HCT116 (cell line): Measurements from ENCODE around the gene TMEM9. TPM values are rescaled to one million over a fixed set of nuclear protein-coding genes. Genes with fewer than 3 reads are reported as not detected.

Source experiments
- ATAC-seq: fragments of 200-7000 bp; cut with Tn5 transposase; 2 replicates; pipeline ENCODE4 v1.9.1; 2020; ENCODE audit warnings: mild to moderate bottlenecking, moderate library complexity
- BruUV-seq: library from RNA; stranded (reverse); fragments of 400-500 nt; replicated peaks from 2 replicates; lab custom pipeline; 2021; lab: Mats Ljungman, UMichigan
- CTCF ChIA-PET: fragments of 300-600 bp; sonication (Branson Sonifier 250); formaldehyde crosslinking; loops from one replicate; lab custom pipeline; 2021; ENCODE audit warnings: antibody characterized with exemption; lab: Charles Lee
- POLR2A ChIA-PET: fragments of 300-600, 350-600 bp; sonication (Branson Sonifier 250); formaldehyde crosslinking; loops from one replicate; lab custom pipeline; 2021; ENCODE audit warnings: antibody characterized with exemption; lab: Charles Lee
- RAD21 ChIA-PET, 2 experiments: fragments of 300-600 bp; sonication (Branson Sonifier 250); formaldehyde crosslinking; loops; one replicate each; lab custom pipeline; 2023; ENCODE audit warnings: low total read pairs in 2 of 2; ENCODE audit not compliant: uncharacterized antibody in 2 of 2, unreplicated experiment in 2 of 2, low non-redundant PET in 1 of 2; lab: Charles Lee
- DNase-seq: peaks from one replicate; pipeline ENCODE4 v3.0.0-alpha.2; 2010; ENCODE audit warnings: low read depth, low spot score
- H2AFZ ChIP-seq: fragments of 200-600 bp; shearing (Covaris generic), sonication (generic); 2 replicates; pipeline ENCODE4 v1.6.1; 2017; ENCODE audit warnings: low read depth, mixed run types, mixed read lengths, antibody characterized with exemption, low read length; ENCODE audit not compliant: poor library complexity, severe bottlenecking
- H3K27ac ChIP-seq: 2 replicates; pipeline ENCODE4 v1.5.1; 2012; ENCODE audit warnings: low read depth, low read length
- H3K27me3 ChIP-seq: fragments of 200-600 bp; sonication (generic); 2 replicates; pipeline ENCODE4 v1.6.1; 2016; ENCODE audit warnings: mixed run types, low read length, mixed read lengths; ENCODE audit not compliant: insufficient read depth
- H3K36me3 ChIP-seq, 2 experiments: fragments of 200-500 bp in 1 of 2; fragments of 200-600 bp in 1 of 2; sonication (Bioruptor generic) in 1 of 2; sonication (generic) in 1 of 2; 2 replicates each; pipeline versions ENCODE4 v1.5.1 to v1.6.1; 2014 to 2016; ENCODE audit warnings: low read length in 2 of 2, inconsistent platforms in 1 of 2, mixed read lengths in 1 of 2, mixed run types in 1 of 2; ENCODE audit not compliant: insufficient read depth in 2 of 2, control insufficient read depth in 1 of 2
- H3K4me1 ChIP-seq, 2 experiments: fragments of 200-600 bp in 1 of 2; sonication (generic) in 1 of 2; 2 replicates each; pipeline versions ENCODE4 v1.5.1 to v1.6.1; 2012 to 2017; ENCODE audit warnings: low read length in 2 of 2, inconsistent platforms in 1 of 2, mild to moderate bottlenecking in 1 of 2, mixed read lengths in 1 of 2, mixed run types in 1 of 2, moderate library complexity in 1 of 2; ENCODE audit not compliant: insufficient read depth in 2 of 2, control insufficient read depth in 1 of 2
- H3K4me2 ChIP-seq: fragments of 200-600 bp; sonication (generic); 2 replicates; pipeline ENCODE4 v1.6.1; 2017; ENCODE audit warnings: mixed run types, low read length, mixed read lengths
- H3K4me3 ChIP-seq, 2 experiments: fragments of 200-600 bp in 1 of 2; sonication (generic) in 1 of 2; replicated peaks in 1 of 2; 2 replicates each; pipeline ENCODE4 v1.5.1; 2011 to 2016; ENCODE audit warnings: low read length in 2 of 2, control low read depth in 1 of 2, low read depth in 1 of 2, mild to moderate bottlenecking in 1 of 2, mixed read lengths in 1 of 2, mixed run types in 1 of 2
- H3K79me2 ChIP-seq: fragments of 200-600 bp; sonication (generic); 2 replicates; pipeline ENCODE4 v1.6.1; 2017; ENCODE audit warnings: mild to moderate bottlenecking, mixed run types, low read length, moderate library complexity, mixed read lengths; ENCODE audit not compliant: insufficient read depth
- H3K9ac ChIP-seq: fragments of 200-600 bp; sonication (generic); 2 replicates; pipeline ENCODE4 v1.6.1; 2016; ENCODE audit warnings: low read length, mixed read lengths
- H3K9me2 ChIP-seq: fragments of 200-600 bp; sonication (generic), shearing (Covaris generic); 2 replicates; pipeline ENCODE4 v1.6.1; 2017; ENCODE audit warnings: mixed run types, mild to moderate bottlenecking, moderate library complexity; ENCODE audit not compliant: insufficient read depth
- H3K9me3 ChIP-seq, 2 experiments: fragments of 200-500 bp in 1 of 2; fragments of 200-600 bp in 1 of 2; sonication (Bioruptor generic) in 1 of 2; sonication (generic) in 1 of 2; 2 replicates each; pipeline ENCODE4 v1.6.1; 2014 to 2017; ENCODE audit warnings: low read length in 2 of 2, mixed read lengths in 2 of 2, inconsistent platforms in 1 of 2, low read depth in 1 of 2, mild to moderate bottlenecking in 1 of 2, mixed run types in 1 of 2, moderate library complexity in 1 of 2; ENCODE audit not compliant: control insufficient read depth in 1 of 2, insufficient read depth in 1 of 2
- H4K20me1 ChIP-seq: fragments of 200-600 bp; sonication (generic), shearing (Covaris generic); 2 replicates; pipeline ENCODE4 v1.6.1; 2017; ENCODE audit warnings: mixed run types, mild to moderate bottlenecking, moderate library complexity; ENCODE audit not compliant: insufficient read depth
- CBX3 ChIP-seq: IDR thresholded peaks from 2 replicates; pipeline ENCODE4 v1.6.1; 2012; ENCODE audit warnings: low read depth
- CEBPB ChIP-seq: IDR thresholded peaks from 2 replicates; pipeline ENCODE4 v1.6.1; 2012; ENCODE audit warnings: low read depth
- EZH2 ChIP-seq: fragments of 200-600 bp; sonication (generic); IDR thresholded peaks from 2 replicates; pipeline ENCODE4 v1.6.1; 2017; ENCODE audit warnings: antibody characterized with exemption, mixed run types
- EZH2phosphoT487 ChIP-seq: fragments of 200-600 bp; IDR thresholded peaks from 2 replicates; pipeline ENCODE4 v1.6.1; 2018; ENCODE audit warnings: antibody characterized with exemption, borderline replicate concordance
- JUND ChIP-seq: IDR thresholded peaks from 2 replicates; pipeline ENCODE4 v1.6.1; 2012
- POLR2A ChIP-seq: IDR thresholded peaks from 2 replicates; pipeline ENCODE4 v1.7.0; 2011; ENCODE audit warnings: borderline replicate concordance; ENCODE audit not compliant: insufficient read depth, insufficient read length; ENCODE audit errors: extremely low read depth
- RAD21 ChIP-seq: IDR thresholded peaks from 2 replicates; pipeline ENCODE4 v1.6.1; 2012; ENCODE audit warnings: low read depth, mild to moderate bottlenecking
- SRF ChIP-seq: IDR thresholded peaks from 2 replicates; pipeline ENCODE4 v1.6.1; 2012; ENCODE audit warnings: low read depth
- TCF7L2 ChIP-seq: IDR thresholded peaks from 2 replicates; pipeline ENCODE4 v1.7.0; 2011; ENCODE audit warnings: borderline replicate concordance, inconsistent platforms; ENCODE audit not compliant: insufficient read depth, insufficient read length; ENCODE audit errors: extremely low read depth
- YY1 ChIP-seq: IDR thresholded peaks from 2 replicates; pipeline ENCODE4 v1.6.1; 2011; ENCODE audit warnings: low read length, low read depth, moderate library complexity, mild to moderate bottlenecking; ENCODE audit not compliant: insufficient replicate concordance; ENCODE audit errors: extremely low read depth
- ZFX ChIP-seq: fragments of 450-650 bp; IDR thresholded peaks from 2 replicates; pipeline ENCODE4 v1.6.1; 2017
- ZNF274 ChIP-seq: fragments of 200-500 bp; sonication (Bioruptor generic); IDR thresholded peaks from 2 replicates; pipeline ENCODE4 v1.6.1; 2014; ENCODE audit warnings: mild to moderate bottlenecking, low read depth, low read length, inconsistent platforms
- intact Hi-C: fragments of 100-400 bp; cut with micrococcal nuclease; formaldehyde crosslinking; loops from 2 replicates; pipeline ENCODE4 v1.10.0; 2022
- total RNA-seq: library from RNA; stranded (reverse); gene quantifications from one replicate; pipeline ENCODE4 v1.2.1, GENCODE V29; 2021; ENCODE audit not compliant: unreplicated experiment
- TF ChIP-seq, protein P1 (sequence below): IDR thresholded peaks from 2 replicates; pipeline ENCODE4 v1.6.1; 2011; ENCODE audit warnings: mild to moderate bottlenecking, low read length, moderate library complexity; ENCODE audit not compliant: insufficient replicate concordance; ENCODE audit errors: extremely low read depth
- TF ChIP-seq, protein P2 (sequence below): IDR thresholded peaks from 2 replicates; pipeline ENCODE4 v1.6.1; 2012
- TF ChIP-seq, protein P3 (sequence below), 3 experiments: fragments of 200-600 bp in 1 of 3; sonication (generic) in 1 of 3; IDR thresholded peaks in 2 of 3; conservative IDR thresholded peaks in 1 of 3; 2 replicates each; pipeline ENCODE4 v1.5.1; 2012 to 2017; ENCODE audit warnings: low read depth in 2 of 3, low read length in 2 of 3, antibody characterized with exemption in 1 of 3, borderline replicate concordance in 1 of 3, control low read depth in 1 of 3, mild to moderate bottlenecking in 1 of 3, mixed read lengths in 1 of 3, mixed run types in 1 of 3, moderate library complexity in 1 of 3; ENCODE audit not compliant: insufficient read depth in 1 of 3

TMEM9 gene
- total RNA-seq, 1 experiment from 2014 or later, result 66.3 TPM

DNA sequence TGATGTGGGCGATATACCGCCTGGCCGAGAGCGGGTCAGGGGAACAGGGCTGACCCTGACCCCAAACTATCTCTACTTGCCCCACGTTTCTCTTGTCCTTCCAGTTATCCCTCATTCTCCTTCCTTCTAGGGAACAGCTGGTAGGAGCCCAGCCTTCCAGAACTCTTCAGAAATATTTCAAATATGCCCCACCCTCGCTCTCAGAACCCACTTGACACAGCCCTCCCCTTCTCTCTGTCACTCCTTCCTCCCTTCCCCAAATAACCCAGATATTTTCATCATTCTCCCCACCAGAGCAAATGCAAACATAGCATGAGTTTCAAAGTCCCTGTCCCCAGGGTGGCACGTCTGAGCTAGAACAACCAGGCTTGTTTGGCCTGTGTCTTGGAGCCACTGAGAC, 43.1 kb downstream of the TMEM9 start:
- Histone ChIP-seq H3K36me3 (no peaks in the 10 kb centered on the region), H3K27me3 (no peaks in the 10 kb centered on the region), H2AFZ (no peak overlapping the region), H3K27ac (no peak overlapping the region), H3K4me1 (peaks cover 6 to 17% of the 10 kb centered on the region in 2 experiments; a peak in 3 of 4 replicates), H3K4me2 (no peak overlapping the region), H3K4me3 (no peak overlapping the region), H3K79me2 (no peaks in the 10 kb centered on the region), H4K20me1 (no peaks in the 10 kb centered on the region), H3K9me3 (no peaks in the 10 kb centered on the region), H3K9me2 (no peaks in the 10 kb centered on the region), H3K9ac (no peak overlapping the region)
- CTCF ChIA-PET, result no interaction called here
- no TSS peak for BruUV-seq
- TF ChIP-seq, protein P1, sequence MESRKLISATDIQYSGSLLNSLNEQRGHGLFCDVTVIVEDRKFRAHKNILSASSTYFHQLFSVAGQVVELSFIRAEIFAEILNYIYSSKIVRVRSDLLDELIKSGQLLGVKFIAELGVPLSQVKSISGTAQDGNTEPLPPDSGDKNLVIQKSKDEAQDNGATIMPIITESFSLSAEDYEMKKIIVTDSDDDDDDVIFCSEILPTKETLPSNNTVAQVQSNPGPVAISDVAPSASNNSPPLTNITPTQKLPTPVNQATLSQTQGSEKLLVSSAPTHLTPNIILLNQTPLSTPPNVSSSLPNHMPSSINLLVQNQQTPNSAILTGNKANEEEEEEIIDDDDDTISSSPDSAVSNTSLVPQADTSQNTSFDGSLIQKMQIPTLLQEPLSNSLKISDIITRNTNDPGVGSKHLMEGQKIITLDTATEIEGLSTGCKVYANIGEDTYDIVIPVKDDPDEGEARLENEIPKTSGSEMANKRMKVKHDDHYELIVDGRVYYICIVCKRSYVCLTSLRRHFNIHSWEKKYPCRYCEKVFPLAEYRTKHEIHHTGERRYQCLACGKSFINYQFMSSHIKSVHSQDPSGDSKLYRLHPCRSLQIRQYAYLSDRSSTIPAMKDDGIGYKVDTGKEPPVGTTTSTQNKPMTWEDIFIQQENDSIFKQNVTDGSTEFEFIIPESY, result no peak
- no peak for TF ChIP-seq CEBPB
- no peak for TF ChIP-seq POLR2A
- TF ChIP-seq ZNF274, result no peak
- TF ChIP-seq, protein P2, sequence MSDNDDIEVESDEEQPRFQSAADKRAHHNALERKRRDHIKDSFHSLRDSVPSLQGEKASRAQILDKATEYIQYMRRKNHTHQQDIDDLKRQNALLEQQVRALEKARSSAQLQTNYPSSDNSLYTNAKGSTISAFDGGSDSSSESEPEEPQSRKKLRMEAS, result no peak
- TF ChIP-seq JUND, result no peak
- TF ChIP-seq TCF7L2, result no peak
- POLR2A ChIA-PET, result no interaction called here
- RAD21 ChIA-PET, result no interaction called here
- intact Hi-C loops, result no loop called here
- no peak for DNase-seq
- ATAC-seq, result no peak

DNA sequence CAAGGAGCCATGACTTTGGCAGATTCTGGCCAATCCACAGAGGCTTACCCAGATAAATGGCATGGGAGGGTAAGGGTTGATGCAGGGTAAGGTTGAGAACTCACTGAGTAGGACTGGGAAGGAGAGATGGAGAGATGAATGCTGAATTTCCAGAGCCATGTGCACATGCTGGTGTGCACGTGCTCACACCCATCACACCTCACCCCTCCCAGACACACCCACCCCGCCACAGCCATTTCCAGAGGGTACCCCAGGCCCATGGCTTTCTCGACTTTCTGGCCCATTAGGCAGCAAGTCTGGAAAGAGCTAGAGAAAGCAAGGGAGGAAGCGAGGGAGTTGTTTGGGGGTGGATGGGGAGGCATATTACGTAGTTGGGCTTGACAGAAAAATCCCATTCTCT, 43.7 kb downstream of the TMEM9 start:
- peaks cover 6 to 16% of the 10 kb centered on the region in 2 experiments; a peak in 3 of 4 replicates for H3K4me1 ChIP-seq
- no peaks in the 10 kb centered on the region for H4K20me1 ChIP-seq
- CTCF ChIA-PET, result no interaction called here
- intact Hi-C loops, result no loop called here
- H3K36me3 ChIP-seq, result no peaks in the 10 kb centered on the region
- POLR2A ChIA-PET, result no interaction called here
- no peak overlapping the region for H3K4me2 ChIP-seq
- no peaks in the 10 kb centered on the region for H3K79me2 ChIP-seq
- no peak for ATAC-seq
- no peak overlapping the region for H3K27ac ChIP-seq
- no peaks in the 10 kb centered on the region for H3K27me3 ChIP-seq
- BruUV-seq, result no TSS peak
- DNase-seq, result no peak
- no peak overlapping the region for H3K4me3 ChIP-seq
- no peak overlapping the region for H2AFZ ChIP-seq
- RAD21 ChIA-PET, result no interaction called here
- no peak overlapping the region for H3K9ac ChIP-seq
- H3K9me2 ChIP-seq, result no peaks in the 10 kb centered on the region
- H3K9me3 ChIP-seq, result no peaks in the 10 kb centered on the region
- TF ChIP-seq RAD21, result no peak
- TF ChIP-seq CBX3, result no peak
- TF ChIP-seq, protein P3, sequence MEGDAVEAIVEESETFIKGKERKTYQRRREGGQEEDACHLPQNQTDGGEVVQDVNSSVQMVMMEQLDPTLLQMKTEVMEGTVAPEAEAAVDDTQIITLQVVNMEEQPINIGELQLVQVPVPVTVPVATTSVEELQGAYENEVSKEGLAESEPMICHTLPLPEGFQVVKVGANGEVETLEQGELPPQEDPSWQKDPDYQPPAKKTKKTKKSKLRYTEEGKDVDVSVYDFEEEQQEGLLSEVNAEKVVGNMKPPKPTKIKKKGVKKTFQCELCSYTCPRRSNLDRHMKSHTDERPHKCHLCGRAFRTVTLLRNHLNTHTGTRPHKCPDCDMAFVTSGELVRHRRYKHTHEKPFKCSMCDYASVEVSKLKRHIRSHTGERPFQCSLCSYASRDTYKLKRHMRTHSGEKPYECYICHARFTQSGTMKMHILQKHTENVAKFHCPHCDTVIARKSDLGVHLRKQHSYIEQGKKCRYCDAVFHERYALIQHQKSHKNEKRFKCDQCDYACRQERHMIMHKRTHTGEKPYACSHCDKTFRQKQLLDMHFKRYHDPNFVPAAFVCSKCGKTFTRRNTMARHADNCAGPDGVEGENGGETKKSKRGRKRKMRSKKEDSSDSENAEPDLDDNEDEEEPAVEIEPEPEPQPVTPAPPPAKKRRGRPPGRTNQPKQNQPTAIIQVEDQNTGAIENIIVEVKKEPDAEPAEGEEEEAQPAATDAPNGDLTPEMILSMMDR (IDR thresholded peaks at IDR 0.05 in 2 of 3, conservative IDR thresholded peaks at IDR 0.05 in 1 of 3; ENCODE audit: borderline replicate concordance in 1 of 3, insufficient read depth in 1 of 3, low read depth in 2 of 3, low read length in 2 of 3), result no peak
- no peak for TF ChIP-seq ZFX
- TF ChIP-seq JUND, result no peak
- TF ChIP-seq YY1, result no peak
- no peak for TF ChIP-seq EZH2
- no peak for TF ChIP-seq CEBPB
- TF ChIP-seq SRF, result no peak
- no peak for TF ChIP-seq EZH2phosphoT487
